Measurements from ENCODE around the gene PRKD2.

Gene PRKD2

DNA sequence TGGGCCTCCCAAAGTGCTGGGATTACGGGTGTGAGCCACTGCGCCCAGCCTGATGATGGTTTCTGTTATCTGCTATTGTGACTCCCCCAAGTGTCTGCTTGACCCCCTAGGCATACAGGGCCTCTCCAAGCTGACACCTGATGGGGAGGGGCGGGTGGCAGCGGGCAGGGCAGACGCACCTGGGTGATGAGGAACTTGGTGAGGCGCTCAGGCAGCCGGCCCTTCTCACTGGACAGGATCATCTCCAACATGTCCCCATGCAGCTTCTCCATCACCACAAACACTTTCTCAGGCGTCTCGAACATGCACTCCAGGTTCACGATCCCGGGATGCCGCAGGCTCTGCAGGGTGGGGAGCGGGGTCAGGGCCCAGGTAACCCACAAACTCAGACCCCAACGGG is 27.6 kb downstream of the PRKD2 start:
- H3K79me1 ChIP-seq (ENCODE audit: low read depth, low read length), result no peaks in the 10 kb centered on the region
- WGBS, 2 donors (ENCODE audit: extremely low coverage in 2 of 2, insufficient read length in 2 of 2, insufficient replicate concordance in 1 of 2), result no CpG with 5 or more reads among the region's 14 CpGs
- no peak overlapping the region for H2BK120ac ChIP-seq (ENCODE audit: low read depth, low read length)
- H3K23ac ChIP-seq (ENCODE audit: low read depth, low read length, poor library complexity), result no peak overlapping the region
- H3K27me3 ChIP-seq (ENCODE audit: control insufficient read depth in 3 of 3, insufficient read depth in 3 of 3, low read depth in 1 of 3, low read length in 3 of 3), result no peaks in the 10 kb centered on the region
- no peak overlapping the region for H2BK5ac ChIP-seq (ENCODE audit: low read length)
- H3K4me2 ChIP-seq (ENCODE audit: insufficient read depth, low read length, poor library complexity, severe bottlenecking), result no peak overlapping the region
- H2BK12ac ChIP-seq (ENCODE audit: low read length), result no peak overlapping the region
- no peak overlapping the region for H3K27ac ChIP-seq (replicated peaks; ENCODE audit: low read length)
- H4K91ac ChIP-seq (ENCODE audit: low read depth, low read length, poor library complexity), result no peak overlapping the region
- no peak overlapping the region for H3K14ac ChIP-seq (ENCODE audit: low read length)
- no peak overlapping the region for H2AFZ ChIP-seq (ENCODE audit: low read length)
- no peak overlapping the region for H2BK15ac ChIP-seq (ENCODE audit: low read length)
- no peak overlapping the region for H3K9ac ChIP-seq (ENCODE audit: low read depth, low read length, poor library complexity)
- H2AK5ac ChIP-seq (ENCODE audit: low read depth, low read length), result no peak overlapping the region
- no peak for DNase-seq (ENCODE audit: low spot score)
- no peak overlapping the region for H3K18ac ChIP-seq (ENCODE audit: low read length)
- H3K36me3 ChIP-seq (replicated peaks in 1 of 2; ENCODE audit: control insufficient read depth in 2 of 2, insufficient read depth in 2 of 2, low read length in 2 of 2), result peaks cover 63 to 89% of the 10 kb centered on the region in 2 donors
- no peaks in the 10 kb centered on the region for H3K4me1 ChIP-seq (ENCODE audit: control insufficient read depth in 2 of 2, insufficient read depth in 1 of 2, low read depth in 1 of 2, low read length in 2 of 2)
- no peak overlapping the region for H3K4me3 ChIP-seq (ENCODE audit: low read length in 2 of 2)
- no peak overlapping the region for H3K4ac ChIP-seq (ENCODE audit: low read length)
- no peak overlapping the region for H4K8ac ChIP-seq (ENCODE audit: low read depth, low read length)
- H3K9me3 ChIP-seq (replicated peaks in 1 of 2; ENCODE audit: control insufficient read depth in 2 of 2, insufficient read depth in 1 of 2, low read depth in 1 of 2, low read length in 2 of 2), result peaks cover 1 to 9% of the 10 kb centered on the region in 2 donors

DNA sequence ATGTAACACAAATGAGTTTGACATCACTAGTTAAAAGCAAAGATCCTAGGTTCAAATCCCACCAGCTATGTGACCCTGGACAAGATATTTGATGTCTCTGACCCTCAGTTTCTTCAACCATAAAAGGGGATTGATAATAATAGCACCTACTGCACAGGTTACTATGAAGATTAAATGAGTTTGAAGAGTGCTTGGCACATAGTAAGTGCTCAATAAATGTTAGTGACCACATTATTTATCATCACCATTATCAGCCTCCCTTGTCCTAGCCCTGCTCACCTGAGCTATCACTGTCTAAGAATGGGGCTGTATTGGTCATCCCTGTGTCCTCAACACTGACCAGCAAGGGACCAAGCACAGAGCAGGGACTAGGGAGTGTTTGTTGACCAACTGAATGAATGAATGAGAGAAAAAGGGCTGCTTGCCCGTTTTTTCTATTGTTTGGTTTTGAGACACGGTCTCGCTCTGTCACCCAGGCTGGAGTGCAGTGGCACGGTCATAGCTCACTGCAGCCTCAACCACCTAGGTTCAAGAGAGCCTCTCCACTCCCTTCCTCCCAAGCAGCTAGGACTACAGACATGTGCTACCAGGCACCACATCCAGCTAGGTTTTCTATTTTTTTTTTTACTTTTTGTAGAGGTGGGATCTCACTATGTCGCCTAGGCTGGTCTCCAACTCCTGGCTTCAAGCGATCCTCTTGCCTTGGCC is 29.3 kb downstream of the PRKD2 start:
- Histone ChIP-seq H3K18ac (ENCODE audit: low read length) (no peak overlapping the region), H3K4me1 (ENCODE audit: control insufficient read depth in 2 of 2, insufficient read depth in 1 of 2, low read depth in 1 of 2, low read length in 2 of 2) (no peaks in the 10 kb centered on the region), H4K8ac (ENCODE audit: low read depth, low read length) (no peak overlapping the region), H2AFZ (ENCODE audit: low read length) (no peak overlapping the region), H2AK5ac (ENCODE audit: low read depth, low read length) (no peak overlapping the region), H2BK120ac (ENCODE audit: low read depth, low read length) (no peak overlapping the region), H2BK12ac (ENCODE audit: low read length) (no peak overlapping the region), H3K27me3 (ENCODE audit: control insufficient read depth in 3 of 3, insufficient read depth in 3 of 3, low read depth in 1 of 3, low read length in 3 of 3) (no peaks in the 10 kb centered on the region), H3K4ac (ENCODE audit: low read length) (no peak overlapping the region), H3K9me3 (replicated peaks in 1 of 2; ENCODE audit: control insufficient read depth in 2 of 2, insufficient read depth in 1 of 2, low read depth in 1 of 2, low read length in 2 of 2) (peaks cover 1 to 9% of the 10 kb centered on the region in 2 donors), H4K91ac (ENCODE audit: low read depth, low read length, poor library complexity) (no peak overlapping the region), H3K79me1 (ENCODE audit: low read depth, low read length) (no peaks in the 10 kb centered on the region), H2BK5ac (ENCODE audit: low read length) (no peak overlapping the region), H3K23ac (ENCODE audit: low read depth, low read length, poor library complexity) (no peak overlapping the region), H3K4me3 (ENCODE audit: low read length in 2 of 2) (no peak overlapping the region), H3K14ac (ENCODE audit: low read length) (no peak overlapping the region), H3K36me3 (replicated peaks in 1 of 2; ENCODE audit: control insufficient read depth in 2 of 2, insufficient read depth in 2 of 2, low read length in 2 of 2) (peaks cover 54 to 86% of the 10 kb centered on the region in 2 donors), H3K27ac (replicated peaks; ENCODE audit: low read length) (no peak overlapping the region), H2BK15ac (ENCODE audit: low read length) (no peak overlapping the region), H3K4me2 (ENCODE audit: insufficient read depth, low read length, poor library complexity, severe bottlenecking) (no peak overlapping the region), H3K9ac (ENCODE audit: low read depth, low read length, poor library complexity) (no peak overlapping the region)
- WGBS, 2 donors (ENCODE audit: extremely low coverage in 2 of 2, insufficient read length in 2 of 2, insufficient replicate concordance in 1 of 2), result no CpG with 5 or more reads among the region's 6 CpGs
- no peak for DNase-seq (ENCODE audit: low spot score)

DNA sequence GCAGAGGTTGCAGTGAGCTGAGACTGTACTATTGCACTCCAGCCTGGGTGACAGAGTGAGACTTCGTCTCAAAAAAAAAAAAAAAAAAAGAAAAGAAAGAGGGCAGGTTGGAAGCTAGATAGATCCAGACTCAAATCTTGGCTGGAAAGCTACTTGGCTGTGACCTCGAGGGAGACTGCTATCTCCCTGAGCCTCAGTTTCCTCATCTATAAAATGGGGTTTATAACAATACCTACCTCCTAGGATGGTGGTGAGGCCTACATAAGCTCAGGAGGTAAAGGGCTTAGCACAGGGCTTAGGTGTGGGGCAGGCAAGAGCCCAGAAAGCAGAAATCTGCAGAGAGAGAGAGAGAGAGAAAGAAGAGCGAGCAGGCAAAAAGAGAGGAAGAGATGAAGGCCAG is 31.7 kb downstream of the PRKD2 start:
- Histone ChIP-seq H3K36me3 (replicated peaks in 1 of 2; ENCODE audit: control insufficient read depth in 2 of 2, insufficient read depth in 2 of 2, low read length in 2 of 2) (peaks cover 34 to 78% of the 10 kb centered on the region in 2 donors), H3K14ac (ENCODE audit: low read length) (no peak overlapping the region), H2AK5ac (ENCODE audit: low read depth, low read length) (no peak overlapping the region), H3K4me3 (ENCODE audit: low read length in 2 of 2) (no peak overlapping the region), H4K8ac (ENCODE audit: low read depth, low read length) (no peak overlapping the region), H3K4me1 (ENCODE audit: control insufficient read depth in 2 of 2, insufficient read depth in 1 of 2, low read depth in 1 of 2, low read length in 2 of 2) (no peaks in the 10 kb centered on the region), H3K27ac (replicated peaks; ENCODE audit: low read length) (no peak overlapping the region), H3K79me1 (ENCODE audit: low read depth, low read length) (no peaks in the 10 kb centered on the region), H3K23ac (ENCODE audit: low read depth, low read length, poor library complexity) (no peak overlapping the region), H3K9ac (ENCODE audit: low read depth, low read length, poor library complexity) (no peak overlapping the region), H2BK15ac (ENCODE audit: low read length) (no peak overlapping the region), H3K9me3 (replicated peaks in 1 of 2; ENCODE audit: control insufficient read depth in 2 of 2, insufficient read depth in 1 of 2, low read depth in 1 of 2, low read length in 2 of 2) (no peaks in the 10 kb centered on the region), H2BK5ac (ENCODE audit: low read length) (no peak overlapping the region), H3K18ac (ENCODE audit: low read length) (no peak overlapping the region), H3K27me3 (ENCODE audit: control insufficient read depth in 3 of 3, insufficient read depth in 3 of 3, low read depth in 1 of 3, low read length in 3 of 3) (no peaks in the 10 kb centered on the region), H2BK120ac (ENCODE audit: low read depth, low read length) (no peak overlapping the region), H3K4me2 (ENCODE audit: insufficient read depth, low read length, poor library complexity, severe bottlenecking) (no peak overlapping the region), H2BK12ac (ENCODE audit: low read length) (no peak overlapping the region), H2AFZ (ENCODE audit: low read length) (no peak overlapping the region), H3K4ac (ENCODE audit: low read length) (no peak overlapping the region), H4K91ac (ENCODE audit: low read depth, low read length, poor library complexity) (no peak overlapping the region)
- no peak for DNase-seq (ENCODE audit: low spot score)
- WGBS, 2 donors (ENCODE audit: extremely low coverage in 2 of 2, insufficient read length in 2 of 2, insufficient replicate concordance in 1 of 2), result no CpG with 5 or more reads among the region's 3 CpGs

DNA sequence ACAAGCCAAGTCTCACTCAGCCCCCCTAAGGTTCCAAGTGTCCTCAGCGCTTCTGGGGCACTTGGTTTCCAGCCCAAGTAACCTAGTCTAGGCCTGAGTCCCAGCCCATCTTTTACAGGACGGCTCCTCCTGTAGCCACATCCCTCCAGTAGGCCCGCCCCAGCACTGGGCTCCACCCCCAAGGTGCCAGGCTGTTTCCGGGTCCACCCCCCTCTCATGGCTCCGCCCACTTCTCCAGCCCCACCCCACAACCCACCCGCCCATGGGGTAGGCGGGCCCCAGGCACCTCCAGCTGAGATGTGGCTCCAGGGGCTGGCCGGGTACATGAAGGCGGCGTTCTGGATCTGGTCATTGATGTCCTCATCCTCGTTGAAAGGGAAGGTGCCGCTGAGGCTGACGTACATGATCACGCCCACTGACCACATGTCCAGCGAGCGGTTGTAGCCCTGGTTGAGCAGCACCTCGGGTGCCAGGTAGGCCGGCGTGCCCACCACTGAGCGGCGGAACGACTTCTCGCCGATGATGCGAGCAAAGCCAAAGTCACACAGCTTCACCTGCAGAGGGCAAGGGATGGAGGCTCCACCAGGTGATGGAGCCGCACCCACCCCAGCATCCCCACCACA is 38.7 kb downstream of the PRKD2 start:
- Histone ChIP-seq H3K4me2 (ENCODE audit: insufficient read depth, low read length, poor library complexity, severe bottlenecking) (no peak overlapping the region), H3K23ac (ENCODE audit: low read depth, low read length, poor library complexity) (no peak overlapping the region), H3K9me3 (replicated peaks in 1 of 2; ENCODE audit: control insufficient read depth in 2 of 2, insufficient read depth in 1 of 2, low read depth in 1 of 2, low read length in 2 of 2) (no peaks in the 10 kb centered on the region), H3K18ac (ENCODE audit: low read length) (peak overlapping the region; percentile 35), H4K8ac (ENCODE audit: low read depth, low read length) (peak overlapping the region; percentile 23), H3K79me1 (ENCODE audit: low read depth, low read length) (peaks cover 4% of the 10 kb centered on the region), H2BK12ac (ENCODE audit: low read length) (no peak overlapping the region), H2BK5ac (ENCODE audit: low read length) (no peak overlapping the region), H2AFZ (ENCODE audit: low read length) (no peak overlapping the region), H3K4me1 (ENCODE audit: control insufficient read depth in 2 of 2, insufficient read depth in 1 of 2, low read depth in 1 of 2, low read length in 2 of 2) (no peaks in the 10 kb centered on the region), H3K4ac (ENCODE audit: low read length) (no peak overlapping the region), H2AK5ac (ENCODE audit: low read depth, low read length) (no peak overlapping the region), H3K27me3 (ENCODE audit: control insufficient read depth in 3 of 3, insufficient read depth in 3 of 3, low read depth in 1 of 3, low read length in 3 of 3) (no peaks in the 10 kb centered on the region), H3K9ac (ENCODE audit: low read depth, low read length, poor library complexity) (peak overlapping the region; percentile 30), H2BK15ac (ENCODE audit: low read length) (no peak overlapping the region), H3K36me3 (replicated peaks in 1 of 2; ENCODE audit: control insufficient read depth in 2 of 2, insufficient read depth in 2 of 2, low read length in 2 of 2) (peaks cover 38 to 78% of the 10 kb centered on the region in 2 donors), H3K4me3 (ENCODE audit: low read length in 2 of 2) (no peak overlapping the region), H3K27ac (replicated peaks; ENCODE audit: low read length) (no peak overlapping the region), H2BK120ac (ENCODE audit: low read depth, low read length) (no peak overlapping the region), H4K91ac (ENCODE audit: low read depth, low read length, poor library complexity) (no peak overlapping the region), H3K14ac (ENCODE audit: low read length) (peak overlapping the region; percentile 71)
- no CpG with 5 or more reads among the region's 26 CpGs for WGBS, 2 donors (ENCODE audit: extremely low coverage in 2 of 2, insufficient read length in 2 of 2, insufficient replicate concordance in 1 of 2)
- no peak for DNase-seq (ENCODE audit: low spot score)
